HUES64 (cell line): ENCODE results near the gene IFNA21.
"Not testable (repeated sequence)": the region's sequence is repeated elsewhere in the genome, so short reads cannot be mapped to it uniquely, and the experiment has no call there.

Source experiments
- H3K27ac ChIP-seq: 2 replicates; pipeline ENCODE4 v1.7.0; 2013; ENCODE audit warnings: low read depth, low read length, inconsistent platforms
- H3K27me3 ChIP-seq: 2 replicates; pipeline ENCODE4 v1.6.1; 2013; ENCODE audit warnings: mild to moderate bottlenecking, low read length; ENCODE audit not compliant: insufficient read depth
- H3K36me3 ChIP-seq: 2 replicates; pipeline ENCODE4 v1.6.1; 2013; ENCODE audit warnings: mild to moderate bottlenecking, low read length; ENCODE audit not compliant: insufficient read depth
- H3K4me1 ChIP-seq: 2 replicates; pipeline ENCODE4 v1.6.1; 2013; ENCODE audit warnings: mild to moderate bottlenecking, low read length, moderate library complexity; ENCODE audit not compliant: insufficient read depth
- H3K4me3 ChIP-seq: 2 replicates; pipeline ENCODE4 v1.5.1; 2013; ENCODE audit warnings: mild to moderate bottlenecking, low read length, moderate library complexity
- H3K9ac ChIP-seq: 2 replicates; pipeline ENCODE4 v1.6.1; 2013; ENCODE audit warnings: mild to moderate bottlenecking, low read depth, low read length
- H3K9me3 ChIP-seq: 2 replicates; pipeline ENCODE4 v1.6.1; 2013; ENCODE audit warnings: low read depth, low read length; ENCODE audit not compliant: insufficient read depth
- WGBS: fragments of 150-250, 120-280 bp; methylation state at CpG from one replicate; pipeline ENCODE4 v1.1.7; 2013; ENCODE audit warnings: missing lambda C conversion rate; 5-methylcytosine and 5-hydroxymethylcytosine counted together

The IFNA21 gene

DNA sequence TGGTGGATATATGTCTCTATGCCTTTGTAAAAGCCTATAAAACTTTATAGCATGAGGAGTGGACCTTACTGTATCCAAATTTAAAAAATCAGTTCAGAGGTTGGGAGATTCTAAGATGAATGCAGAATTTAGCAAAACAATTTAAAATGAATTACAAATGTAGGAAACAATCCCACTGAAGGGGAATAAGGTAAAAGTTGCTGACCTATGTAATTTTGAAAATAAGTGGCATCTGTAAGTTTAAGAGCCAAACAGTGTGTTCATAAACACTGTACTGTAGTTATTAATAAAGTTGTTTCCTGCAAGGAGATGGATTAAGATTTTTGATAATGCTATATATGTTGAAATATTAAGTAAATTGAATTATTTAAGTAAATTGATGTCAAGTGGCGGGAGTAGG is 29.4 kb downstream of the IFNA21 start:
- Histone ChIP-seq H3K4me1 (no peaks in the 10 kb centered on the region), H3K4me3 (no peak overlapping the region), H3K9me3 (no peaks in the 10 kb centered on the region), H3K27me3 (no peaks in the 10 kb centered on the region), H3K27ac (no peak overlapping the region), H3K36me3 (no peaks in the 10 kb centered on the region), H3K9ac (no peak overlapping the region)
- 100% methylated on average over 1 of the region's 1 CpG for WGBS

DNA sequence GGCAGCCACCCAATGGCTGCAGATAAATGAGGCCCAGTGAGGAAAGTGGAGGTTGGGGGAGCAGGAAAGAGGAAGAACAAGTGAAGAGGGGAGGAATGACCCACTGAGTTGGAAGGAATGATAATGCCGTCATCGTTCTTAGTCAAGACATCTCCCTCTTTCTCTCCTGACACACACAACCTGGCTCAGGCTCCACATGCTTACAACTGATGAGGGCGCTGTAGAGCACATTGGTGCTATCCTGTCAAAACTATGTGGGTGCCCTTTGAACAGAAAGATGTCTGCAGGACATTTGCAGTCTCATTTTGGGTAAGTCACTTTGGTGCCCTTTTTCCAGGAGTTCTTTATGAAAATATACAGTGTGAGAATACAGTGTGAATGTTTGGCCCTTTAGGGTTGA is 30.7 kb downstream of the IFNA21 start:
- no peaks in the 10 kb centered on the region for H3K4me1 ChIP-seq
- no peaks in the 10 kb centered on the region for H3K9me3 ChIP-seq
- H3K36me3 ChIP-seq: no peaks in the 10 kb centered on the region
- no peak overlapping the region for H3K27ac ChIP-seq
- H3K9ac ChIP-seq: no peak overlapping the region
- H3K4me3 ChIP-seq: no peak overlapping the region
- no peaks in the 10 kb centered on the region for H3K27me3 ChIP-seq
- 91% methylated on average over 3 of the region's 3 CpGs for WGBS

DNA sequence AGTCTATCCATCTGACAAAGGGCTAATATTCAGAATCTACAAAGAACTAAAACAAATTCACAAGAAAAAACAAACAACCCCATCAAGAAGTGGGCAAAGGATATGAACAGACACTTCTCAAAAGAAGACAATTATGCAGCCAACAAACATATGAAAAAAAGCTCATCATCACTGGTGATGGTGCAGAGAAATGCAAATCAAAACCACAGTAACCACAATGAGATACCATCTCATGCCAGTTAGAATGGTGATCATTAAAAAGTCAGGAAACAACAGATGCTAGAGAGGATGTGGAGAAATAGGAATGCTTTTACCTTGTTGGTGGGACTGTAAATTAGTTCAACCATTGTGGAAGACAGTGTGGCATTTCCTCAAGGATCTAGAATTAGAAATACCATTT is 38.3 kb downstream of the IFNA21 start:
- not testable (repeated sequence) for H3K27ac ChIP-seq, H3K9me3 ChIP-seq, H3K9ac ChIP-seq, H3K4me1 ChIP-seq, H3K36me3 ChIP-seq, H3K4me3 ChIP-seq, H3K27me3 ChIP-seq

DNA sequence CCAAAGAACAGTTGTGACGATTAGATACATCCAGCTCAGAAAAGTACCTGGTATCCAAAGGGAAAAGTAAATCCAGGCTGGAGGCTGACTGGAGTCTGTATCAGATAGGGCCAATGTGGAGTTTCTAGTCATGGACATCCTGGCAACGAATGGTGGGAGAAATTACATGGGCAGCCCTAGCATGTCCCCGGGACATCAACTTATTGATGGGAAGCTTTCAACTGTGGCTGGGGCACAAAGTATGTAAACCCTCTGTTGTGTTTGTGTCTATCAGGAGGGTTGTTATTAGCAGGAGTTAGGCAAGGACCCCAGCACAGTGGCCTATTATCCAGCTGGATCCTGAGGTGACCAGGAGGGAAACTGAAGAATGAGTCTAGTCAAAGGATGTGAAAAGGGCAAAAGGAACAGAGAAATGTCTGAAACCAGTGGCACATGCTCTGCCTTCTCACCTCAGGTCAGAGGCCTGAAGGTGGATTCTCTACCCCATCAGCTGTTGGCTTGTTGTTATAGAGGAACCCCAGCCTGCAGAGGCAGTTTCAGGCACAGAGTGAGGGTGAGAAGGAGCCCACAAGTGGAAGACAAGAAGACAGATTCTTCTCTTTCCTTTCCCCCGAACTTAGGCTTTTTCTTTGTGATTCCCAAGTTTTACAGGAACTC is 44.7 kb downstream of the IFNA21 start:
- H3K4me1 ChIP-seq: no peaks in the 10 kb centered on the region
- WGBS: 90% methylated on average over 4 of the region's 4 CpGs
- no peaks in the 10 kb centered on the region for H3K9me3 ChIP-seq
- no peak overlapping the region for H3K4me3 ChIP-seq
- no peaks in the 10 kb centered on the region for H3K36me3 ChIP-seq
- no peak overlapping the region for H3K9ac ChIP-seq
- H3K27ac ChIP-seq: no peak overlapping the region
- H3K27me3 ChIP-seq: no peaks in the 10 kb centered on the region

DNA sequence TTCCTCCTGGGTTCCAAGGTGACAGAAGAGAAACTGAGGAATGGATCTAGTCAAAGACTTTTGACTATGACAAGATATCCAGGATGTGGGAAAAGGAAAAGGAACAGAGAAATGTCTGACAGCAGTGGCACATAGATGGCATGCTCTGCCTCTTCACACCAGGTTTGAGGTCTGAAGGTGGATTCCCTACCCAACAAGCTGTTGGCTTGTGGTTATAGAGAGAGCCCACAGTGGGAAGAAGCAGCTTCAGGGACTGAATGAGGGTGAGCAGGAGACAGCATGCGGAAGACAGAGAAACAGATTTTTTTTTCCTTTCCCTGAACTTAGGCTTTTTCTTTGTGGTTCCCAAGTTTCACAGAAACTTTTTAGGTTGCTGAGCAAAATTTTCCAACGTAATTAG is 45.4 kb downstream of the IFNA21 start:
- no peaks in the 10 kb centered on the region for H3K4me1 ChIP-seq
- H3K27ac ChIP-seq: no peak overlapping the region
- H3K36me3 ChIP-seq: no peaks in the 10 kb centered on the region
- H3K9ac ChIP-seq: no peak overlapping the region
- H3K9me3 ChIP-seq: no peaks in the 10 kb centered on the region
- H3K27me3 ChIP-seq: no peaks in the 10 kb centered on the region
- no peak overlapping the region for H3K4me3 ChIP-seq
- 92% methylated on average over 2 of the region's 2 CpGs for WGBS

DNA sequence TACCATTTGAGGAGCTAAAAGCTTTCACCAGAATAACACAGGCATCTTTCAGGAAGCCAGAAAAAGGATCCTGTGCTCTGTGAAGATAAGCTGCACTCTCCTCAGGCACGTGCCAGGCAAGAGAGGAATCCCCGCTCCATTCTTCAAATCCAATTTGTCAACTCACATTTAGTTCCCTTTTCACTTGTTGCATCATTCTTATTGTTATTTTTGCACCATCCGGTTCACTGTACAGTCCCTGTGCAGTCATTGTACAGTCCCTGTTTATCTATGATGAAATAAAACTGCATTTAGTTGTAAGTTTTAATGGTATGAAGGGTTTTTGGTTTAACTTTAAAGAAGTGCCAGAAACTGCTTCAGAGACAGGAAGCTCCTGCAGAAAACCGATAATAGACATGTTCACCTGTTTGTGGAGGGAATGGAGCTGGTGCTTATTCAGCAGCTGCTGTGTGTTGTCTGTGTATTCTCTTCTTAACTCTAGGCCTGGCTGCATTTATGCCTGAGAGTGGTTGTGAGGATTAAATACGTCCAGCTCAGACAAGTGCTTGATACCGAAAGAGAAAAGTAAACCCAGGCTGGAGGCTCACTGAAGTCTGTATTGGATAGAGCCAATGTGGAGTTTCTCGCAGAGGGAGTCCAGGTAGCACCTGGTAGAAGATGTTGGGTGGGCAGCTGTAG is 47.2 kb downstream of the IFNA21 start:
- H3K27me3 ChIP-seq: no peaks in the 10 kb centered on the region
- no peaks in the 10 kb centered on the region for H3K9me3 ChIP-seq
- H3K27ac ChIP-seq: no peak overlapping the region
- H3K4me3 ChIP-seq: no peak overlapping the region
- H3K9ac ChIP-seq: no peak overlapping the region
- H3K4me1 ChIP-seq: no peaks in the 10 kb centered on the region
- no peaks in the 10 kb centered on the region for H3K36me3 ChIP-seq
- WGBS: 90% methylated on average over 7 of the region's 7 CpGs
